ENCODE results near the gene SCGN.

Gene SCGN

DNA sequence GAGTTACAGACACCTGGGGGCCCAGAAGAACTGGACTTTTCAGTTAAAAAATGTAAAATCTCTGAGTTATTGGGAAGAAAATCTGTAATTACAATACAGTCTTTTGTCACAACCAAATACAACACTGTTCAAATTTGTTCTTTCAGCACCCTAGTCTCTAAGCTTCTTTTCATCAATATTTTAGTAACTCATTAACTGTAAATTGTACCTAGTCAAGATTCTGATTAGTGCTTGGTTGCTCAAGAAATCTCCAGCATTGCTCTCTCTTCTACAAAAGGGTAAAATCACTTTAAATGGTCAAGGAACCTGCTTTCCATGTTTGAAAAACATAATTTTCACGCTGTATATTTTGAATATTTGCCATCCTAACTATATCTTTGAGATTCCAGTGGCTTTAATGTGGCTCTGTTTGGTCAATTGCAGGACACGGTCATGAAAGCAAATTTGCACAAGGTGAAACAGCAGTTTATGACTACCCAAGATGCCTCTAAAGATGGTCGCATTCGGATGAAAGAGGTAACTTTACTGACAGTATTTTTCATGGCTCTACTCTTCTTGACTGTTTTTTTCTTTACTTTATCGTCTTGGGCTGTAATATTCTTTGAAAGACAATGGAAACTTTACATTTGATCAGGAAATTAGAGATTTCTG lies 9.2 kb downstream of the SCGN start:
- no peak overlapping the region for H4K91ac ChIP-seq (ENCODE audit: low read depth, low read length)
- no peak overlapping the region for H2AFZ ChIP-seq (ENCODE audit: insufficient read depth, low read length, poor library complexity)
- no peak overlapping the region for H4K12ac ChIP-seq (ENCODE audit: low read depth, low read length)
- no peak overlapping the region for H2BK12ac ChIP-seq (ENCODE audit: low read length)
- H3K4ac ChIP-seq (ENCODE audit: low read depth, low read length) = no peak overlapping the region
- H3K9me3 ChIP-seq (ENCODE audit: insufficient read depth, low read depth, low read length) = no peaks in the 10 kb centered on the region
- WGBS (ENCODE audit: extremely low coverage, insufficient coverage, insufficient read length) = no CpG with 5 or more reads among the region's 5 CpGs
- no peak overlapping the region for H3K4me3 ChIP-seq (ENCODE audit: low read depth, low read length)
- no peak overlapping the region for H3K14ac ChIP-seq (ENCODE audit: low read length)
- H3K4me1 ChIP-seq (ENCODE audit: control insufficient read depth in 1 of 2, insufficient read depth in 2 of 2, low read length in 2 of 2) = no peaks in the 10 kb centered on the region
- no peak overlapping the region for H3K18ac ChIP-seq (ENCODE audit: low read length)
- H3K9ac ChIP-seq (ENCODE audit: low read length) = no peak overlapping the region
- H3K36me3 ChIP-seq (ENCODE audit: control insufficient read depth in 1 of 2, insufficient read depth in 2 of 2, low read length in 2 of 2) = no peaks in the 10 kb centered on the region
- H2BK120ac ChIP-seq (ENCODE audit: insufficient read depth, low read length, poor library complexity) = no peak overlapping the region
- no peaks in the 10 kb centered on the region for H3K79me2 ChIP-seq (ENCODE audit: control insufficient read depth, insufficient read depth, low read length, poor library complexity)
- H3K27ac ChIP-seq (ENCODE audit: low read depth, low read length) = no peak overlapping the region
- H3K4me2 ChIP-seq (ENCODE audit: low read length) = no peak overlapping the region
- H2BK5ac ChIP-seq (ENCODE audit: low read depth, low read length, poor library complexity) = no peak overlapping the region
- no peaks in the 10 kb centered on the region for H3K79me1 ChIP-seq (ENCODE audit: low read length)
- no peaks in the 10 kb centered on the region for H3K27me3 ChIP-seq (ENCODE audit: insufficient read depth, low read length)
- no peak overlapping the region for H3K23ac ChIP-seq (ENCODE audit: low read length)
- no peak overlapping the region for H2AK5ac ChIP-seq (ENCODE audit: low read length)
- DNase-seq = no peak
- no peak overlapping the region for H4K8ac ChIP-seq (ENCODE audit: low read depth, low read length)

DNA sequence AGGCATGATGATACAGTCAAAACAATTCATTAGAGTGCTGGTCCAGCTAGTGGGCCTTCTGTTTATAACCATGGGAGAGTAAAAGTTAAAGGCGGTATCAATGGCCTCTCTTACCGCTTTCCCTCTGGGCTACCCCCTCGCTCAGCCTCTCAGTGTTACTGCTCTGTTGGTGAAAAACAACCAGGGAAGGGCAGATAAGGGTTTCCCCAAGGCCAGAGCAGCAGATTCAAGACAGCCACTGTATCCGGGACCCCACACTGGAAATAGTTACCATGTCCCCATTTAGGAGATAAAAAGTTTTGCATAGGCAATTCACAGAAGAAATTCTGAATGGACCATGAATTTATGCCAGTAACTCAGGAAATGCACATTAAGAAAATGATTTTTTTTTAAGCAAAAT lies 13.4 kb downstream of the SCGN start:
- Histone ChIP-seq H3K79me1 (ENCODE audit: low read length) (no peaks in the 10 kb centered on the region), H3K23ac (ENCODE audit: low read length) (no peak overlapping the region), H2BK5ac (ENCODE audit: low read depth, low read length, poor library complexity) (no peak overlapping the region), H3K9me3 (ENCODE audit: insufficient read depth, low read depth, low read length) (no peaks in the 10 kb centered on the region), H3K27me3 (ENCODE audit: insufficient read depth, low read length) (no peaks in the 10 kb centered on the region), H4K8ac (ENCODE audit: low read depth, low read length) (no peak overlapping the region), H3K9ac (ENCODE audit: low read length) (no peak overlapping the region), H3K4ac (ENCODE audit: low read depth, low read length) (no peak overlapping the region), H3K27ac (ENCODE audit: low read depth, low read length) (no peak overlapping the region), H4K12ac (ENCODE audit: low read depth, low read length) (no peak overlapping the region), H2AFZ (ENCODE audit: insufficient read depth, low read length, poor library complexity) (no peak overlapping the region), H3K14ac (ENCODE audit: low read length) (no peak overlapping the region), H4K91ac (ENCODE audit: low read depth, low read length) (no peak overlapping the region), H3K79me2 (ENCODE audit: control insufficient read depth, insufficient read depth, low read length, poor library complexity) (no peaks in the 10 kb centered on the region), H3K4me3 (ENCODE audit: low read depth, low read length) (no peak overlapping the region), H3K36me3 (ENCODE audit: control insufficient read depth in 1 of 2, insufficient read depth in 2 of 2, low read length in 2 of 2) (no peaks in the 10 kb centered on the region), H2AK5ac (ENCODE audit: low read length) (no peak overlapping the region), H2BK12ac (ENCODE audit: low read length) (no peak overlapping the region), H3K4me1 (ENCODE audit: control insufficient read depth in 1 of 2, insufficient read depth in 2 of 2, low read length in 2 of 2) (no peaks in the 10 kb centered on the region), H3K4me2 (ENCODE audit: low read length) (no peak overlapping the region), H2BK120ac (ENCODE audit: insufficient read depth, low read length, poor library complexity) (no peak overlapping the region), H3K18ac (ENCODE audit: low read length) (no peak overlapping the region)
- WGBS (ENCODE audit: extremely low coverage, insufficient coverage, insufficient read length) = no CpG with 5 or more reads among the region's 4 CpGs
- no peak for DNase-seq

DNA sequence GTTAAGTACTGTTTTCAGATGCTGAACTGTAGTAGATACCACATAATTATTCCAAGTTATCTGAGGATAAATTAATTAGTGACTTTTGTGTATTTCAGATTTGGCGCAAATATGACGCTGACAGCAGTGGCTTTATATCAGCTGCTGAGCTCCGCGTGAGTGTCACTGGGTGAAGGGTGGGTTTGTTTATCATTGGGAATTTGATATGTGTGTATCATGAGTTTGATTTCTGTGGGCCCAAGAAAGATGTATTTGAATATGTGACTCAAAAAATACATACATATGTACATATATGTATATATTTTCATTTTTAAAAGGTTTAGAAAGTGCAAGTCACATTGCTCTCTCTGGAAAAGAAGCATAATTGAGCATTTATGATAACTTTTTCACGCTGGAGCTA lies 17.4 kb downstream of the SCGN start:
- no peak overlapping the region for H2BK120ac ChIP-seq (ENCODE audit: insufficient read depth, low read length, poor library complexity)
- H2AFZ ChIP-seq (ENCODE audit: insufficient read depth, low read length, poor library complexity) = no peak overlapping the region
- H3K9me3 ChIP-seq (ENCODE audit: insufficient read depth, low read depth, low read length) = no peaks in the 10 kb centered on the region
- no peak overlapping the region for H3K18ac ChIP-seq (ENCODE audit: low read length)
- H2BK5ac ChIP-seq (ENCODE audit: low read depth, low read length, poor library complexity) = no peak overlapping the region
- H4K91ac ChIP-seq (ENCODE audit: low read depth, low read length) = no peak overlapping the region
- no peak overlapping the region for H4K12ac ChIP-seq (ENCODE audit: low read depth, low read length)
- no CpG with 5 or more reads among the region's 5 CpGs for WGBS (ENCODE audit: extremely low coverage, insufficient coverage, insufficient read length)
- no peaks in the 10 kb centered on the region for H3K27me3 ChIP-seq (ENCODE audit: insufficient read depth, low read length)
- no peak overlapping the region for H3K14ac ChIP-seq (ENCODE audit: low read length)
- no peak overlapping the region for H3K27ac ChIP-seq (ENCODE audit: low read depth, low read length)
- no peak overlapping the region for H3K4ac ChIP-seq (ENCODE audit: low read depth, low read length)
- H3K4me2 ChIP-seq (ENCODE audit: low read length) = no peak overlapping the region
- H2BK12ac ChIP-seq (ENCODE audit: low read length) = no peak overlapping the region
- H3K23ac ChIP-seq (ENCODE audit: low read length) = no peak overlapping the region
- no peaks in the 10 kb centered on the region for H3K79me2 ChIP-seq (ENCODE audit: control insufficient read depth, insufficient read depth, low read length, poor library complexity)
- H3K36me3 ChIP-seq (ENCODE audit: control insufficient read depth in 1 of 2, insufficient read depth in 2 of 2, low read length in 2 of 2) = peaks cover 0 to 1% of the 10 kb centered on the region in 2 experiments
- no peak overlapping the region for H3K9ac ChIP-seq (ENCODE audit: low read length)
- H3K4me1 ChIP-seq (ENCODE audit: control insufficient read depth in 1 of 2, insufficient read depth in 2 of 2, low read length in 2 of 2) = no peaks in the 10 kb centered on the region
- no peak overlapping the region for H3K4me3 ChIP-seq (ENCODE audit: low read depth, low read length)
- no peak for DNase-seq
- H4K8ac ChIP-seq (ENCODE audit: low read depth, low read length) = no peak overlapping the region
- no peak overlapping the region for H2AK5ac ChIP-seq (ENCODE audit: low read length)
- H3K79me1 ChIP-seq (ENCODE audit: low read length) = no peaks in the 10 kb centered on the region

DNA sequence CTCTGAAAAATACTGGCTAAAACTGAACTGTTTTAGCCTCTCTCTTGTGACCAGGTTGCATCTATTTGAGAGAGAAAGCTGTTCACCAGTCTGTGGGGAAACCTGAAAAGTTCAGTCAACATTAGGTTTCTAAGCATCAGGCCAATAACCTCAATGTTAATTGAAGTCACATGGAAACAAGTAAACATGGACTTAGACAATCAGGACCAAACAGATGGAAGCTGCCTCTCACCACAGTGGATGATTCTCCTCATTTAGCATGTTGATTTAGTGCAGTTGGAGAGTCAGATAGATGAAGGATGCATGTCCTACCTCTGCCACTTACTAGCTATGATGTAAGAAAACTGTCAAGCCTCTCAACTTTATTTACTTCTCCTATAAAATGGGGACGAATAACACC lies 18.2 kb downstream of the SCGN start:
- no peaks in the 10 kb centered on the region for H3K27me3 ChIP-seq (ENCODE audit: insufficient read depth, low read length)
- no peak overlapping the region for H3K27ac ChIP-seq (ENCODE audit: low read depth, low read length)
- no peak overlapping the region for H4K91ac ChIP-seq (ENCODE audit: low read depth, low read length)
- WGBS (ENCODE audit: extremely low coverage, insufficient coverage, insufficient read length) = no CpG with 5 or more reads among the region's 1 CpG
- no peak overlapping the region for H2BK12ac ChIP-seq (ENCODE audit: low read length)
- H3K4me1 ChIP-seq (ENCODE audit: control insufficient read depth in 1 of 2, insufficient read depth in 2 of 2, low read length in 2 of 2) = no peaks in the 10 kb centered on the region
- no peaks in the 10 kb centered on the region for H3K79me2 ChIP-seq (ENCODE audit: control insufficient read depth, insufficient read depth, low read length, poor library complexity)
- H3K23ac ChIP-seq (ENCODE audit: low read length) = no peak overlapping the region
- H3K36me3 ChIP-seq (ENCODE audit: control insufficient read depth in 1 of 2, insufficient read depth in 2 of 2, low read length in 2 of 2) = peaks cover 0 to 1% of the 10 kb centered on the region in 2 experiments
- no peaks in the 10 kb centered on the region for H3K9me3 ChIP-seq (ENCODE audit: insufficient read depth, low read depth, low read length)
- no peak overlapping the region for H2BK5ac ChIP-seq (ENCODE audit: low read depth, low read length, poor library complexity)
- no peak overlapping the region for H3K4me2 ChIP-seq (ENCODE audit: low read length)
- H3K79me1 ChIP-seq (ENCODE audit: low read length) = no peaks in the 10 kb centered on the region
- no peak overlapping the region for H3K9ac ChIP-seq (ENCODE audit: low read length)
- no peak overlapping the region for H3K14ac ChIP-seq (ENCODE audit: low read length)
- no peak overlapping the region for H4K12ac ChIP-seq (ENCODE audit: low read depth, low read length)
- H2BK120ac ChIP-seq (ENCODE audit: insufficient read depth, low read length, poor library complexity) = no peak overlapping the region
- no peak for DNase-seq
- no peak overlapping the region for H3K4me3 ChIP-seq (ENCODE audit: low read depth, low read length)
- no peak overlapping the region for H2AK5ac ChIP-seq (ENCODE audit: low read length)
- no peak overlapping the region for H3K4ac ChIP-seq (ENCODE audit: low read depth, low read length)
- no peak overlapping the region for H3K18ac ChIP-seq (ENCODE audit: low read length)
- no peak overlapping the region for H4K8ac ChIP-seq (ENCODE audit: low read depth, low read length)
- H2AFZ ChIP-seq (ENCODE audit: insufficient read depth, low read length, poor library complexity) = no peak overlapping the region
